SK-N-SH (cell line): ENCODE measurements around the gene TPPP. TPM values are rescaled to one million over a fixed set of nuclear protein-coding genes. Genes with fewer than 3 reads are reported as not detected.

Experiments used
- CTCF ChIA-PET: fragments of 300-600, 350-600 bp; formaldehyde crosslinking; extraction: SDS; loops from one replicate; lab custom pipeline; 2021; lab: Yijun Ruan, JAX
- POLR2A ChIA-PET: fragments of 350-600 bp; sonication (Branson Sonifier 250); formaldehyde crosslinking; extraction: SDS; loops from one replicate; lab custom pipeline; 2020; ENCODE audit warnings: antibody characterized with exemption, inconsistent platforms; lab: Yijun Ruan, JAX
- DNase-seq: peaks from one replicate; pipeline ENCODE4 v3.0.0; 2012
- H2AFZ ChIP-seq: fragments of 200-600 bp; sonication (generic); 2 replicates; pipeline ENCODE4 v1.8.1; 2016; ENCODE audit warnings: antibody characterized with exemption, mild to moderate bottlenecking, low read depth
- H3F3A ChIP-seq: fragments of 200-600 bp; sonication (generic); replicated peaks from 2 replicates; pipeline ENCODE3; 2016; ENCODE audit warnings: antibody characterized with exemption, mild to moderate bottlenecking; ENCODE audit not compliant: insufficient read depth
- H3K27ac ChIP-seq, 2 experiments: fragments of 200-500 bp in 1 of 2; fragments of 200-600 bp in 1 of 2; sonication (Bioruptor generic) in 1 of 2; sonication (generic), shearing (Covaris generic) in 1 of 2; 2 replicates each; pipeline versions ENCODE4 v1.5.1 to v1.6.1; 2014 to 2016; ENCODE audit warnings: low read depth in 2 of 2, inconsistent platforms in 1 of 2, low read length in 1 of 2, mild to moderate bottlenecking in 1 of 2, mixed read lengths in 1 of 2
- H3K27me3 ChIP-seq: fragments of 200-600 bp; sonication (generic), shearing (Covaris generic); 2 replicates; pipeline ENCODE4 v1.6.1; 2016; ENCODE audit warnings: mixed run types; ENCODE audit not compliant: insufficient read depth
- H3K36me3 ChIP-seq, 2 experiments: fragments of 200-500 bp in 1 of 2; fragments of 200-600 bp in 1 of 2; sonication (Bioruptor generic) in 1 of 2; sonication (generic) in 1 of 2; replicated peaks in 1 of 2; 2 replicates each; pipeline versions ENCODE3 to v1.5.1; 2014 to 2016; ENCODE audit warnings: low read length in 1 of 2, mild to moderate bottlenecking in 1 of 2; ENCODE audit not compliant: insufficient read depth in 2 of 2, control insufficient read depth in 1 of 2
- H3K4me1 ChIP-seq, 2 experiments: fragments of 200-500 bp in 1 of 2; fragments of 200-600 bp in 1 of 2; sonication (Bioruptor generic) in 1 of 2; sonication (generic), shearing (Covaris generic) in 1 of 2; 2 replicates each; pipeline versions ENCODE4 v1.5.1 to v1.6.1; 2014 to 2016; ENCODE audit warnings: low read depth in 1 of 2, low read length in 1 of 2, mixed run types in 1 of 2; ENCODE audit not compliant: insufficient read depth in 2 of 2, control insufficient read depth in 1 of 2
- H3K4me2 ChIP-seq: fragments of 200-600 bp; sonication (generic), shearing (Covaris generic); 2 replicates; pipeline ENCODE4 v1.6.1; 2017; ENCODE audit warnings: mixed run types
- H3K4me3 ChIP-seq, 2 experiments: fragments of 200-500 bp in 1 of 2; fragments of 200-600 bp in 1 of 2; sonication (Bioruptor generic) in 1 of 2; sonication (generic), shearing (Covaris generic) in 1 of 2; 2 replicates each; pipeline versions ENCODE4 v1.5.1 to v1.8.1; 2014 to 2016; ENCODE audit warnings: low read depth in 2 of 2, inconsistent platforms in 1 of 2, low read length in 1 of 2, mild to moderate bottlenecking in 1 of 2, mixed read lengths in 1 of 2, moderate library complexity in 1 of 2
- H3K79me2 ChIP-seq: fragments of 200-600 bp; sonication (generic); 2 replicates; pipeline ENCODE4 v1.8.1; 2017; ENCODE audit warnings: mild to moderate bottlenecking; ENCODE audit not compliant: insufficient read depth
- H3K9ac ChIP-seq: fragments of 200-600 bp; sonication (generic); 2 replicates; pipeline ENCODE4 v1.6.1; 2017; ENCODE audit warnings: mixed run types
- H3K9me2 ChIP-seq: fragments of 200-600 bp; sonication (generic); 2 replicates; pipeline ENCODE4 v1.6.1; 2017; ENCODE audit warnings: mixed run types
- H3K9me3 ChIP-seq: fragments of 200-600 bp; sonication (generic); 2 replicates; pipeline ENCODE4 v1.6.1; 2017; ENCODE audit warnings: mixed run types, mild to moderate bottlenecking, moderate library complexity
- H4K20me1 ChIP-seq: fragments of 200-600 bp; sonication (generic); 2 replicates; pipeline ENCODE4 v1.6.1; 2017; ENCODE audit warnings: mild to moderate bottlenecking, mixed run types; ENCODE audit not compliant: insufficient read depth
- CTCF ChIP-seq: fragments of 200-600 bp; sonication (generic); IDR thresholded peaks from 2 replicates; pipeline ENCODE4 v1.6.1; 2017; ENCODE audit warnings: antibody characterized with exemption, mild to moderate bottlenecking, moderate library complexity
- EP300 ChIP-seq, 2 experiments: IDR thresholded peaks; 2 replicates each; pipeline versions ENCODE4 v1.4.0 to v1.6.1; 2012; ENCODE audit warnings: borderline replicate concordance in 1 of 2, low read depth in 1 of 2, low read length in 1 of 2
- EZH2phosphoT487 ChIP-seq: fragments of 200-600 bp; sonication (generic); IDR thresholded peaks from 2 replicates; pipeline ENCODE4 v1.6.1; 2017; ENCODE audit warnings: low read depth, mixed run types, mild to moderate bottlenecking, antibody characterized with exemption, moderate library complexity, borderline replicate concordance
- FOSL2 ChIP-seq: IDR thresholded peaks from 2 replicates; pipeline ENCODE4 v1.4.0; 2012; ENCODE audit warnings: low read depth, mild to moderate bottlenecking, moderate library complexity, borderline replicate concordance
- FOXJ3 ChIP-seq: sonication (generic); formaldehyde crosslinking; IDR thresholded peaks from 2 replicates; pipeline ENCODE4 v1.5.1; 2020; ENCODE audit warnings: mild to moderate bottlenecking, missing genetic modification reagents
- FOXM1 ChIP-seq: IDR thresholded peaks from 2 replicates; pipeline ENCODE4 v1.4.0; 2012; ENCODE audit warnings: low read depth, mild to moderate bottlenecking
- GABPA ChIP-seq: IDR thresholded peaks from 2 replicates; pipeline ENCODE4 v1.4.0; 2012; ENCODE audit warnings: low read depth, mild to moderate bottlenecking
- IRF3 ChIP-seq: fragments of 150-350 bp; IDR thresholded peaks from 2 replicates; pipeline ENCODE4 v1.6.1; 2016; ENCODE audit warnings: mild to moderate bottlenecking, low read depth, low read length
- JUND ChIP-seq: IDR thresholded peaks from 2 replicates; pipeline ENCODE4 v1.4.0; 2012
- MXI1 ChIP-seq: IDR thresholded peaks from 2 replicates; pipeline ENCODE4 v1.6.1; 2012; ENCODE audit warnings: mild to moderate bottlenecking, low read depth, low read length, improper control_type of control experiment
- NFIC ChIP-seq: IDR thresholded peaks from 2 replicates; pipeline ENCODE4 v1.4.0; 2012; ENCODE audit warnings: borderline replicate concordance
- NRF1 ChIP-seq: IDR thresholded peaks from 2 replicates; pipeline ENCODE4 v1.6.1; 2012; ENCODE audit warnings: low read depth, mild to moderate bottlenecking, low read length
- POLR2AphosphoS5 ChIP-seq: IDR thresholded peaks from 2 replicates; pipeline ENCODE4 v1.6.1; 2012; ENCODE audit warnings: low read depth, low read length
- RAD21 ChIP-seq: IDR thresholded peaks from 2 replicates; pipeline ENCODE4 v1.6.1; 2012; ENCODE audit warnings: mild to moderate bottlenecking, low read length
- RCOR1 ChIP-seq: fragments of 150-350 bp; IDR thresholded peaks from 2 replicates; pipeline ENCODE4 v1.6.1; 2017; ENCODE audit warnings: antibody characterized with exemption, low read length
- REST ChIP-seq: IDR thresholded peaks from 2 replicates; pipeline ENCODE4 v1.6.1; 2012; ENCODE audit warnings: mild to moderate bottlenecking, low read depth, low read length, moderate library complexity
- RXRA ChIP-seq: IDR thresholded peaks from 2 replicates; pipeline ENCODE4 v1.4.0; 2012; ENCODE audit warnings: low read depth, mild to moderate bottlenecking, borderline replicate concordance
- SIN3A ChIP-seq: IDR thresholded peaks from 2 replicates; pipeline ENCODE4 v1.6.1; 2012; ENCODE audit warnings: low read depth, mild to moderate bottlenecking, low read length, moderate library complexity, borderline replicate concordance
- SMC3 ChIP-seq: IDR thresholded peaks from 2 replicates; pipeline ENCODE4 v1.6.1; 2012; ENCODE audit warnings: low read depth, low read length, improper control_type of control experiment
- ZBTB33 ChIP-seq: IDR thresholded peaks from 2 replicates; pipeline ENCODE4 v1.4.0; 2012; ENCODE audit warnings: low read depth, borderline replicate concordance
- WGBS: methylation state at CpG from one replicate; pipeline ENCODE4 v1.1.6; 2017; ENCODE audit warnings: low lambda C conversion rate; 5-methylcytosine and 5-hydroxymethylcytosine counted together
- polyA plus RNA-seq, 3 experiments: library from polyadenylated mRNA; depleted of rRNA; stranded (reverse); fragments of >200 nt; gene quantifications; 2 replicates each; pipeline ENCODE4 v1.2.3, GENCODE V29; 2012

TPPP gene
- polyA plus RNA-seq, 1 of the 3 experiments (the other 2 are of a cell fraction), result 0.05 TPM

GRCh38 chr5:676699-677076, 16.5 kb downstream of the TPPP start:
- no peak overlapping the region for H3K9ac ChIP-seq
- no peak for DNase-seq
- POLR2A ChIA-PET, result no interaction called here
- CTCF ChIA-PET, result interaction anchor here (1.7 kb wide), 1 partner anchor 226 kb away, joined by 4 read pairs; no protein-coding TSS in a partner anchor
- no peaks in the 10 kb centered on the region for H3K27me3 ChIP-seq
- H4K20me1 ChIP-seq, result no peaks in the 10 kb centered on the region
- no peaks in the 10 kb centered on the region for H3K79me2 ChIP-seq
- no peak overlapping the region for H2AFZ ChIP-seq
- H3K4me1 ChIP-seq, result peaks cover 12 to 18% of the 10 kb centered on the region in 2 experiments; a peak in 2 of 4 replicates
- H3K9me2 ChIP-seq, result no peaks in the 10 kb centered on the region
- no peaks in the 10 kb centered on the region for H3K36me3 ChIP-seq
- H3K4me2 ChIP-seq, result no peak overlapping the region
- H3K4me3 ChIP-seq, result no peak overlapping the region
- H3F3A ChIP-seq, result no peaks in the 10 kb centered on the region
- H3K9me3 ChIP-seq, result no peaks in the 10 kb centered on the region
- 94% methylated on average over 48 of the region's 48 CpGs for WGBS
- no peak overlapping the region for H3K27ac ChIP-seq
- TF ChIP-seq GABPA, result no peak
- TF ChIP-seq RXRA, result no peak
- no peak for TF ChIP-seq NRF1
- TF ChIP-seq IRF3, result no peak
- TF ChIP-seq FOXJ3, result no peak
- TF ChIP-seq REST, result no peak
- no peak for TF ChIP-seq EP300 (IDR thresholded peaks at IDR 0.05; ENCODE audit: borderline replicate concordance in 1 of 2, low read depth in 1 of 2, low read length in 1 of 2)
- TF ChIP-seq SIN3A, result no peak
- no peak for TF ChIP-seq ZBTB33
- TF ChIP-seq EZH2phosphoT487, result no peak
- no peak for TF ChIP-seq SMC3
- TF ChIP-seq NFIC, result no peak
- no peak for TF ChIP-seq RAD21
- no peak for TF ChIP-seq JUND
- no peak for TF ChIP-seq MXI1
- TF ChIP-seq RCOR1, result no peak
- no peak for TF ChIP-seq FOSL2
- no peak for TF ChIP-seq CTCF
- TF ChIP-seq FOXM1, result no peak
- TF ChIP-seq POLR2AphosphoS5, result no peak
